DOHH2 (cell line): ENCODE results near the gene SENP3.

ENCODE experiments used
- CTCF ChIP-seq: fragments of 200-600 bp; sonication (generic); IDR thresholded peaks from one replicate; pipeline ENCODE4 v1.5.1; 2014; ENCODE audit warnings: antibody characterized with exemption, mild to moderate bottlenecking, low read depth, low read length; ENCODE audit not compliant: poor library complexity, severe bottlenecking
- EZH2phosphoT487 ChIP-seq: fragments of 200-600 bp; sonication (generic); IDR thresholded peaks from 2 replicates; pipeline ENCODE4 v1.6.1; 2017; ENCODE audit warnings: borderline replicate concordance, mild to moderate bottlenecking, antibody characterized with exemption, low read length, moderate library complexity, mixed read lengths

DNA sequence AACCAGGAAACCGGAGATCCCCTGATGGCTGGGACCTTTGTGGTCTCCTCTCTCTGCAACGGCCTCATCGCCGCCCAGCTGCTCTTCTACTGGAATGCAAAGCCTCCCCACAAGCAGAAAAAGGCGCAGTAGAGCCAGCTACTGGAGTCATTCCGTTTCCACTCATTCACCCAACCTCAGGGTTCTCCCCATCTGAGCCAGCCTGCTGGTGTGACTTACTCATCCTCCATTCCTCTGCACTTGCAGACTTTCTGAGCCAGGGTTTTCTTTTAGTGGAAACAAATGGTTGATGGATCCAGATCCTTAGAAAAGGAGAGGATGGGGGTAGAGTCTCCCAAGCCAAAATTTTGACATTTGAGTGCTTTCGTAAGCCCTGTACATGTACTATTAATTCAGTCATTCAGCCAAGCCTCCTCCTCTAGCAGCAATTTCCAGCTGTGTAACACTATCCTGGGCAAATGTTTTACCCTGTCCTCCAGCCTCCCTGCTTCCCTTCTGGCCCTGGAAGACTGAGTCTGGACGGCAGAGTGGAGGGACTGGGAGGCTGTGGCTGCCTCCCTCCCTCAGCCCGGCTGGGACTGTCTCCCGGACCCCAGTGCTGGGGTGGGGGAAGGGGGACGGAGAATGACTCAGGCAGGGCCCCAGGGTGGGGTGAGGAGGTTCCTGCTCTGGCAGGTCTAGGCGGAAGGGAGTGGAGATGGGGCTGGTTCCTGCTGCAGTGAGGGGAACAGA, 25.9 kb downstream of the SENP3 start:
- TF ChIP-seq CTCF (no peak), EZH2phosphoT487 (no peak)
